ENCODE data around the gene MICAL3.
"Not testable (repeated sequence)": the region's sequence is repeated elsewhere in the genome, so short reads cannot be mapped to it uniquely, and the experiment has no call there.

The MICAL3 gene

DNA sequence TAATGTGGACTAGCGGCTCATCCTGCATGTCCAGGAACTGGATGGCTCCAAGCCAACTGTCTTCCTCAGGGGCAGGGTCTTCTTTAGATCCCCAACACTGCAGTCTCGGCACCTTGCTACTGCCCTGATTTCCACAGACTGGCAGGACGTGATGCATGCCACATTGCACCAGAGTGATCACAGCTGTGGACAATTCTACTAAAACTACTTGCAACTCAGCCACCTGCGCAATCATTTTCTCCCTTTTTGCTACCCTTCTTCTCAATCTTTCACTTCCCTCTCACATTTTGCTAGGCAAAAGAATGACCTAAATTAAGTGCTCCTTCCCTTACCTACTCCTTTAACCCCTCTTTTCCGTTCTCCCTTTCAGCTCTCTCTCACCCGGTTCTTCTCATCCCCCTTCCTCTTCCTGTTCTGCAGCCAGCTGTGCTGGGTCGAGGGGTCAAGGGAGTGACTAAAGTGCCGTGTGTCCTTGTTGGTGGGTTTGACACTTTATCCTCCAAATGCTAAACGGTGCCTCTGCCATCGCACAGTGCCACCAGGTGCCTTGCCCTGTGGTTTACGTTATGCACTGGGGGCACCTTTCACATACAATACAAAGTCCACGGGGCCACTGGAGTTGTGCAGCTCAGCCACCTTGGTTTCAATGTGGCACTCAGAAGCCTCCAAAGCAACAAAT is 42.0 kb upstream of the MICAL3 start:
- Histone ChIP-seq H3K4me1 (ENCODE audit: control insufficient read depth, insufficient read depth, low read length) (no peaks in the 10 kb centered on the region), H3K9ac (ENCODE audit: low read depth, low read length) (no peak overlapping the region)

DNA sequence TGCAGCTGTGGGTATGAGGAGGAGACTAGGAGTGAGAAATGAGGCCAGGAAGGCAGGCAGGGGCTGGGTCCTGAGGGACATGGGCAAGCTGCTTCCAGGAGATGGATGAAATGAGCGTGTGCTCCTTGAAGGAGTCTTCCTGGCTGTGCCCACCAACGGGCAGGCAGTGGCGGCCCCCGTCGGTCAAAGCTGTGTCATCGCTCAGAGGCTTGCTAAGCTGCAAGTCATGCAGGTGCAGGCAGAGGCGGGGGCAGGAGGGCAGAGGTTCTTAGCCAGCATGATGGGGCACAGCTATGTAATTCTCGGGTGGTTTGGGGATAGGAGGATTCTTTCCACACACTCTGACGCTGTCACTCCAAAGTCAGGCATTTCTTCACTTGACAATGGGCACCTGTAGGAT is 40.9 kb upstream of the MICAL3 start:
- no peak overlapping the region for H3K9ac ChIP-seq (ENCODE audit: low read depth, low read length)
- no peak overlapping the region for H3K4me3 ChIP-seq (ENCODE audit: low read depth, low read length)

More for the DNA sequence above, 42.0 kb upstream of the MICAL3 start:
- Histone ChIP-seq H3K4me3 (ENCODE audit: low read depth, low read length) (no peak overlapping the region), H3K9me3 (ENCODE audit: control insufficient read depth, insufficient read depth, low read length) (no peaks in the 10 kb centered on the region), H3K36me3 (ENCODE audit: control insufficient read depth, insufficient read depth, low read length) (no peaks in the 10 kb centered on the region), H3K27me3 (ENCODE audit: control insufficient read depth, insufficient read depth, low read length) (no peaks in the 10 kb centered on the region)

DNA sequence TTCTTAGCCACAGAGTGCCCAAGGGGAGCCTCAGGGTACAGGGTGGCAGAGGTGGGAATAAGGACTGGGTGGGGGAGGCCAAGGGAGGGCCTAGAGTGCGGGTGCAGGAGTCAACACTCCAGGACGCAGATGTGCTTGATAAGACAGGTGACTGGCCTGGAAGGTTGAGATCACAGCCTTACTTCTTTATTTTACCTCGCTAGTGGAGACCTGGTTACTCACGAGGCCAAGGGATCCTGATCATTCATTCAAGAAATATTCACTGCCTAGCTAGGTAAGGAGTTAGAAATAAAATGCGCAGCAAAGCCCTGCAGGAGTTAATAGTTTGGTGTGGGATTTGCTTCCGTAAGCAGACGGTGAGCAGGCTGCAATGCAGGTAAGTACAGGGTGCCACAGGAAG is 40.3 kb upstream of the MICAL3 start:
- Histone ChIP-seq H3K4me1 (ENCODE audit: control insufficient read depth, insufficient read depth, low read length) (no peaks in the 10 kb centered on the region), H3K4me3 (ENCODE audit: low read depth, low read length) (no peak overlapping the region), H3K9ac (ENCODE audit: low read depth, low read length) (no peak overlapping the region), H3K9me3 (ENCODE audit: control insufficient read depth, insufficient read depth, low read length) (no peaks in the 10 kb centered on the region), H3K36me3 (ENCODE audit: control insufficient read depth, insufficient read depth, low read length) (no peaks in the 10 kb centered on the region), H3K27me3 (ENCODE audit: control insufficient read depth, insufficient read depth, low read length) (no peaks in the 10 kb centered on the region)

More for the DNA sequence above, 40.9 kb upstream of the MICAL3 start:
- H3K36me3 ChIP-seq (ENCODE audit: control insufficient read depth, insufficient read depth, low read length) = no peaks in the 10 kb centered on the region
- H3K27me3 ChIP-seq (ENCODE audit: control insufficient read depth, insufficient read depth, low read length) = no peaks in the 10 kb centered on the region
- no peaks in the 10 kb centered on the region for H3K4me1 ChIP-seq (ENCODE audit: control insufficient read depth, insufficient read depth, low read length)
- H3K9me3 ChIP-seq (ENCODE audit: control insufficient read depth, insufficient read depth, low read length) = no peaks in the 10 kb centered on the region

DNA sequence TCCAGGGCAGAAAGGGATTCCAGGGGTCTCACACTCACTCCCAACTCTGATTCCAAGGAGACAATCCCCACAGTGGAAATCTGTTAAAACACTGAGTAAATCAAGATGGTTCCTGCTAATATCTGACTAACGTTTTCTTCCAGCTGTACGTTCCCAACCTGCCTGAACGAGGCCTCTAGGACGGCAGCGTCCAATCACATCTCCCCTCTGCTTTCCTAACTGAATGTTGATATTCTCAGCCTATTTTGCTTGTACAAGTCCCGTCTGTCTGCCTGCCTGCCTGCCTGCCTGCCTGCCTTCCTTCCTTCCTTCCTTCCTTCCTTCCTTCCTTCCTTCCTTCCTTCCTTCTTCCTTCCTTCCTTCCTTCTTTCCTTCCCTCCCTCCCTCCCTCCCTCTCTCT is 39.4 kb upstream of the MICAL3 start:
- H3K27me3 ChIP-seq (ENCODE audit: control insufficient read depth, insufficient read depth, low read length); H3K9me3 ChIP-seq (ENCODE audit: control insufficient read depth, insufficient read depth, low read length); H3K36me3 ChIP-seq (ENCODE audit: control insufficient read depth, insufficient read depth, low read length); H3K4me1 ChIP-seq (ENCODE audit: control insufficient read depth, insufficient read depth, low read length); H3K4me3 ChIP-seq (ENCODE audit: low read depth, low read length); H3K9ac ChIP-seq (ENCODE audit: low read depth, low read length): not testable (repeated sequence)

DNA sequence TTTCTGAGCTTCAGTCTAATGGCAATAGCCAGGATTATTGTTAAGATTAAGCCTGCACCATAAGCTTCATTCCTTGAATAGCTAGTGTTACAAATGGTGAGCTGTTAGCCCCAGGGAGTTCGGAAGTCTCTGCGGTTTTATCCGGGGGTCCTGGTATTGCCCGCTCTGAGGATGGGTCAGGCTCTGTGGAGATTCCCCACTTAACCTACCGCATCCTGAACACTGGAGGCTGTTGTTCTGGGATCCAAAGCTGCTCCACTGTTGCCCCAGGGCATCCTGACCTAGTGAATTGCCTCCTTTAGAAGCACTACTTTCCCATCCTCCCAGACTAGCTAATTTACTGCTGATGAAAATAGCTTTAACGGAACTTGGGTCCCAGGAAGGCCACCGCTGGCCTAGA is 38.9 kb upstream of the MICAL3 start:
- no peak overlapping the region for H3K4me3 ChIP-seq (ENCODE audit: low read depth, low read length)
- H3K9ac ChIP-seq (ENCODE audit: low read depth, low read length) = no peak overlapping the region
- H3K9me3 ChIP-seq (ENCODE audit: control insufficient read depth, insufficient read depth, low read length) = no peaks in the 10 kb centered on the region
- no peaks in the 10 kb centered on the region for H3K27me3 ChIP-seq (ENCODE audit: control insufficient read depth, insufficient read depth, low read length)
- H3K36me3 ChIP-seq (ENCODE audit: control insufficient read depth, insufficient read depth, low read length) = no peaks in the 10 kb centered on the region
- no peaks in the 10 kb centered on the region for H3K4me1 ChIP-seq (ENCODE audit: control insufficient read depth, insufficient read depth, low read length)

DNA sequence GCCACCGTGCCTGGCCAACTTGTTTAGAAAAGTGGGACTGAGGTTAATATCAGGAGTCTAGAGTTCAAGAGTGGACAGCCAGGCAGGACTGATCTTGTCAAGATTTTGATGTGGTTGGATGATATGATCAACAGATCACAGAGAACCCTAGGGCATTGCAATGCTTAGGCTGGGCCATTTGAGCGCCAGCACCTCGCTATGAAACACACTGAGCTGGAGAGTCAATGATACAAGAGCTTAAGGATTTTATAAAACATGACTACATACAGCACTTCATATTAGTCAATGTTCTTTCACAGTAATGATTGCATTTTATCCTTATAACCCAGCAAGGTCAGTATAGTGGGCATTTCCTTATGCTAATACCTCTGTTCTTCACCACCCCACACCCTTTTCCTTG is 38.1 kb upstream of the MICAL3 start:
- H3K4me1 ChIP-seq (ENCODE audit: control insufficient read depth, insufficient read depth, low read length) = no peaks in the 10 kb centered on the region
- no peak overlapping the region for H3K9ac ChIP-seq (ENCODE audit: low read depth, low read length)
- no peaks in the 10 kb centered on the region for H3K27me3 ChIP-seq (ENCODE audit: control insufficient read depth, insufficient read depth, low read length)
- no peak overlapping the region for H3K4me3 ChIP-seq (ENCODE audit: low read depth, low read length)
- H3K36me3 ChIP-seq (ENCODE audit: control insufficient read depth, insufficient read depth, low read length) = no peaks in the 10 kb centered on the region
- no peaks in the 10 kb centered on the region for H3K9me3 ChIP-seq (ENCODE audit: control insufficient read depth, insufficient read depth, low read length)

DNA sequence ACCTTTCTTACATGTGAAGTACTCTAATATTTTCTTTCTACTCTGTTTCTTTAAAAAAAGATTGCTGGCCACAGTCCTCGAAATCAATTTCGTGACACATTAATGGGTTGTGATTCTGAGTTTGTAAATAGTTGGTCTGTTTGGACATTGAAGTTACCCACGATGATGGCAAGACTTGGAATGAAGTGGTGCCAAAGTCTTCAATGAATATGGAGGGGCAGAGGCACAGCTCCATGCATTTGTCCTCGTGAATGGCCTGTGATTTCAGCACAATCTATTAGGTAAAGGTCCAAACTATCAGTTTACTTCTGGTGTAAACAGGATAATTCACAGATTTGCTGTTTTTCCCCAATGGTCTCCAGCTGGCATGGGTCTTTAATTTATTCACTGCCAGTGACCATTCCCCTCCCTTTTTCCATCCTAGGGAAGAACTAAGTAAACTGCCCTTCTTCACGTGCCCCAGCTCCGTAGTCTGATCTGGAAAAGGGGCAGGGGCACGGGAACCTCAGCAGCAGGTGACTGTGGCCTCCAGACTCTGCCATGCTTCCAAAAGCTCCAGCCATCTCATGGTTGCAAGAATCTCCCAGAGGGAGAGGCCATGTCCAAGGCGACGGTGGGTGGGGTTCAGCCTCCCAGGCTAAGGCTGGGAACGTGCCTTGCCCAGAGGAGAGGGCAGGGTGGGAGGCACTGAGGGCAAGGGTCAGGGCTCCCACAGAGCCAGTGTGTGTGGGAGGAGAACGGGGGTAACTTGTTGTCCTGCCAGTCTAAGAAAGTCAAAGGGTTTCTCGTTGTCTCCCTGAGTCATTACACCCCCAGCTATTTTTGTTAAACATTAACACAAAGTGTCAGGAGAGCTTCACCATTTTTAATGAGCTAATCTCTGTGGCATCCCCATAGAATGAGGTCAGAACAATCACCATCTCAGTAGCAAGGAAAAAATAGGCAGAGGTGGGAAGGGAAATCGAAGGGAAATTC is 36.6 kb upstream of the MICAL3 start:
- Histone ChIP-seq H3K36me3 (ENCODE audit: control insufficient read depth, insufficient read depth, low read length) (no peaks in the 10 kb centered on the region), H3K4me3 (ENCODE audit: low read depth, low read length) (no peak overlapping the region), H3K9me3 (ENCODE audit: control insufficient read depth, insufficient read depth, low read length) (no peaks in the 10 kb centered on the region), H3K27me3 (ENCODE audit: control insufficient read depth, insufficient read depth, low read length) (no peaks in the 10 kb centered on the region), H3K4me1 (ENCODE audit: control insufficient read depth, insufficient read depth, low read length) (no peaks in the 10 kb centered on the region), H3K9ac (ENCODE audit: low read depth, low read length) (no peak overlapping the region)

DNA sequence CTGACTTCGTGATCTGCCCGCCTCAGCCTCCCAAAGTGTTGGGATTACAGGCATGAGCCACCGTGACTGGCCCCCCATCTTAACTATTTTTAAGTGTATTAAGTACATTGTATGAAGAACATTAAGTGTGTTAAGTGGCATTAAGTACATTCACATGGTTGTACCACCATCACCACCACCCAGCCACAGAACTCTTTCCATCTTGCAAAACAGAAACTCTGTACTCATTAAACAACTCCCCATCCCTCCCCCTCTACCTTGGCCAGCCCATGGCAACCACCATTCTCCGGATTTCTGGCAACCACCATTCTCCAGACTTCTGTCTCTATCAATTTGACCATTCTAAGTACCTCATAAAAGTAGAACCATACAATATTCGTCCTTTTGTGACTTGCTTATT is 35.6 kb upstream of the MICAL3 start:
- Histone ChIP-seq H3K4me1 (ENCODE audit: control insufficient read depth, insufficient read depth, low read length) (no peaks in the 10 kb centered on the region), H3K36me3 (ENCODE audit: control insufficient read depth, insufficient read depth, low read length) (no peaks in the 10 kb centered on the region)

DNA sequence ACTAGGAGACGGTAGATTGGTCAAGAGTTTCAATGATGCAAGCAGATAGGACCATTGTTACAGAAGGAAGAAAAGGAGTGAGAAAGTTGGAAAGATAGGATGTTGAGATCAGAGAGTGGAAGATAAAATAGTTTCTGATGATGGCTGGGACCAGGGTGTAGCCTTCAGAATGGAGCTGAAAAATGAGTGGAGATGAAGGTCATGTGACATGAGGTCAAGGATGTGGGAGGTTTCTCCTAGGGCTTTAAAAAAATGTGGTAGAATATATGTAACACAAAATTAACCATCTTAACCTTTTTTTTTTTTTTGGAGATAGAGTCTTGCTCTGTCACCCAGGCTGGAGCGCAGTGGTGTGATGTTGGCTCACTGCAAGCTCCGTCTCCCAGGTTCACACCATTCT is 35.1 kb upstream of the MICAL3 start:
- H3K4me3 ChIP-seq (ENCODE audit: low read depth, low read length) = no peak overlapping the region
- H3K9me3 ChIP-seq (ENCODE audit: control insufficient read depth, insufficient read depth, low read length) = no peaks in the 10 kb centered on the region
- no peaks in the 10 kb centered on the region for H3K27me3 ChIP-seq (ENCODE audit: control insufficient read depth, insufficient read depth, low read length)
- H3K9ac ChIP-seq (ENCODE audit: low read depth, low read length) = no peak overlapping the region
- H3K36me3 ChIP-seq (ENCODE audit: control insufficient read depth, insufficient read depth, low read length) = no peaks in the 10 kb centered on the region
- H3K4me1 ChIP-seq (ENCODE audit: control insufficient read depth, insufficient read depth, low read length) = no peaks in the 10 kb centered on the region

More for the DNA sequence above, 35.6 kb upstream of the MICAL3 start:
- Histone ChIP-seq H3K27me3 (ENCODE audit: control insufficient read depth, insufficient read depth, low read length) (no peaks in the 10 kb centered on the region), H3K4me3 (ENCODE audit: low read depth, low read length) (no peak overlapping the region), H3K9me3 (ENCODE audit: control insufficient read depth, insufficient read depth, low read length) (no peaks in the 10 kb centered on the region), H3K9ac (ENCODE audit: low read depth, low read length) (no peak overlapping the region)

DNA sequence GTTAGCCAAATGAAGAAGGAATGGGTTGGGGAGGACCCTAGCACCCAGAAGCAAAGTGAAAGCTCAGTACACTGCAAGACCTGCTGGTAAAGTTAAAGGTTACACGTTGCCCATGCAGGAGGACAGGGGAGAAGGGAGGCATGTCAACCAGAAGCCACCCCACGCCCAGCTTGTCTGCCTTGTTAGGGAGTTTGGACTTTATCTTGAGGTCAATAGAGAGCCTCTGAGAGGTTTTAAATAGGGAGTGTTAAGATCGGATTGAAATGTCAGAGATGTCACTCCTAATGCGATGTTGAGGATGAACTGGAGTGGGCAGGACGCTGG is 34.7 kb upstream of the MICAL3 start:
- Histone ChIP-seq H3K9ac (ENCODE audit: low read depth, low read length) (no peak overlapping the region), H3K36me3 (ENCODE audit: control insufficient read depth, insufficient read depth, low read length) (no peaks in the 10 kb centered on the region), H3K27me3 (ENCODE audit: control insufficient read depth, insufficient read depth, low read length) (no peaks in the 10 kb centered on the region), H3K9me3 (ENCODE audit: control insufficient read depth, insufficient read depth, low read length) (no peaks in the 10 kb centered on the region), H3K4me3 (ENCODE audit: low read depth, low read length) (no peak overlapping the region), H3K4me1 (ENCODE audit: control insufficient read depth, insufficient read depth, low read length) (no peaks in the 10 kb centered on the region)

DNA sequence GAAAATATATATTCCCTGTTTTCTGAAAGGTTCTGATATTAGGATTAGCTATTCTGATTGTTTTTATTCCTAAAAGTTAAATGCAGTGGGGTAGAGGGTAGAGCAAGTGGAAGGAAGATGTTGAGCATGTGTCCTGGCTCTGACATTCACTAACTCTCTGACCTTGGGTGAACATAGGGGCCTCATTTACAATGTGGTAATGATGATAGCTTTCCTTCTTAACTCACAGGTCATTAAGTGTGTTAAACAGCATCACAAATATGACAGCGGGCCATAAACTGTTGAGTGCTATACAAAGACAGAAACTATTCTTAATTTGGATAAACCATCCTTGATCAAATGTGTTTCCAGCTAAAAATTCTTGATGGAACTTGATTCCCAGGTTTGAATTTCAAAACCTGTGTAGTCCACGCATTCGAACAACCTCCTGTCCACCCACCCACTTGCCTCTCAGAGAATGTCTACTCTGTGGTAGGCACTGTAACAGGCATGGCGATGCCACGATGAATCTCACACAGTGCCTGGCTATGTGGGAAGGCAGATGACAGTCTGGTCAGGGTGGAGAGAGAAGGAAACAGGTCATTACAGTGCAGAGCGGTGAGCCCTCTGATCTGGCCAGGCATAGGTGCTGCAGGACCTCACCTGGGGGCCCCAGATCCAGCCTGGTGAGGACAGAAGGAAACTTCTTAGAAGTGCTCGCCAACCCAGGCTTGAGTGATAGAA is 34.2 kb upstream of the MICAL3 start:
- Histone ChIP-seq H3K36me3 (ENCODE audit: control insufficient read depth, insufficient read depth, low read length) (no peaks in the 10 kb centered on the region), H3K9ac (ENCODE audit: low read depth, low read length) (no peak overlapping the region), H3K27me3 (ENCODE audit: control insufficient read depth, insufficient read depth, low read length) (no peaks in the 10 kb centered on the region), H3K9me3 (ENCODE audit: control insufficient read depth, insufficient read depth, low read length) (no peaks in the 10 kb centered on the region), H3K4me1 (ENCODE audit: control insufficient read depth, insufficient read depth, low read length) (no peaks in the 10 kb centered on the region), H3K4me3 (ENCODE audit: low read depth, low read length) (no peak overlapping the region)

Measured in iPS-15b (cell line).